HG03520 (cell line): Measurements from ENCODE around the gene NTN3.
"Not testable (repeated sequence)": the region's sequence is repeated elsewhere in the genome, so short reads cannot be mapped to it uniquely, and the experiment has no call there.

Source experiments
- ATAC-seq: cut with Tn5 transposase; IDR thresholded peaks from one replicate; pipeline ENCODE4 v1.9.1; 2021; ENCODE audit warnings: mild to moderate bottlenecking, moderate library complexity; ENCODE audit not compliant: unreplicated experiment

Gene NTN3

GRCh38 chr16:2476741-2477140 is 5.6 kb downstream of the NTN3 start:
- no peak for ATAC-seq

DNA sequence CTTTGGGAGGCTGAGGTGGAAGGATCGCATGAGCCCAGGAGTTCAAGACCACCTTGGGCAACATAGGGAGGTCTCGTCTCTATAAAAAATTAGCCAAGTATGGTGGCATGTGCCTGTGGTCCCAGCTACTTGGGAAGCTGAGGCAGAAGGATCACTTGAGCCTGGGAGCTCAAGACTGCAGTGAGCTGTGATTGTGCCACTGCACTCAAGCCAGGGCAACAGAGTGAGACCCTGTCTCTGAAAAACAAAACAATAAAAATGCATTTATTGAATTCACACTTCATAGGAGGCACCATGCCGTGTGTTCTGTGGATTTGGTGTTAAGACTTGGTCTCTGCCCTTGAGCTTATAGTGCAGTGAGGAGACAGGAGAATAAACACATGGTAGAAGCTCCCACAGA is 6.2 kb downstream of the NTN3 start:
- no peak for ATAC-seq

GRCh38 chr16:2478279-2478678 is 7.2 kb downstream of the NTN3 start:
- no peak for ATAC-seq

DNA sequence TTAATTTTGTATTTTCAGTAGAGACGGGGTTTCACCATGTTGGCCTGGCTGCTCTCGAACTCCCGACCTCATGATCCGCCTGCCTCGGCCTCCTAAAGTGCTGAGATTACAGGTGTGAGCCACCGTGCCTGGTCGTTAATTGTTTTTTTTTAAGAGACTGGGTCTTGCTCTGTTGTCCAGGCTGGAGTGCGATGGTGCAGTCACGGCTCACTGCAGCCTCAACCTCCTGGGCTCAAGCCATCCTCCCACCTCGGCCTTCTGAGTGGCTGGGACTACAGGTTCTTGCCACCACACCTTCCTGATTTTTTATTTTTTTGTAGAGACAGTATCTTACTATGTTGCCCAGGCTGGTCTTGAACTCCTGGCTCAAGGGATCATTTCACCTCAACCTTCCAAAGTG is 8.9 kb downstream of the NTN3 start:
- ATAC-seq = not testable (repeated sequence)

DNA sequence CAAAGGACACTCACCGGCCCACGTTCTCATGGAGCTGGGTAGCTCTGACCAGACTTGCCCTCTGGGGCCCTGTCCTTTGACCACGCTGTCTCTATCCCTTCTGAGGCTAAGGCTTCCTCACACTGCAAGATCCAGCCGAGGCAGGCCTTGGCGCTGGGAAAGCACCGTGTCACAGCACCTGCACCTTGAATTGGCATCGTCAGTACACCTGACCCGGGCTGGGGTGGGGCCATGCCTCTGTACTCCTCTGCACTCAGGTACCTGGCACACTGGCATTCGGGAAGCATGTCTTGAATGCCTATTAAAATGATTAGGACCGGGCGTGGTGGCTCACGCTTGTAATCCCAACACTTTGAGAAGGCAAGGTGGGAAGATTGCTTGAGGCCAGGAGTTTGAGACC is 9.9 kb downstream of the NTN3 start:
- ATAC-seq = no peak

- ATAC-seq = no peak
Observed at GRCh38 chr16:2481676-2482075, 10.6 kb downstream of the NTN3 start.

GRCh38 chr16:2482249-2482648 is 11.2 kb downstream of the NTN3 start:
- no peak for ATAC-seq

DNA sequence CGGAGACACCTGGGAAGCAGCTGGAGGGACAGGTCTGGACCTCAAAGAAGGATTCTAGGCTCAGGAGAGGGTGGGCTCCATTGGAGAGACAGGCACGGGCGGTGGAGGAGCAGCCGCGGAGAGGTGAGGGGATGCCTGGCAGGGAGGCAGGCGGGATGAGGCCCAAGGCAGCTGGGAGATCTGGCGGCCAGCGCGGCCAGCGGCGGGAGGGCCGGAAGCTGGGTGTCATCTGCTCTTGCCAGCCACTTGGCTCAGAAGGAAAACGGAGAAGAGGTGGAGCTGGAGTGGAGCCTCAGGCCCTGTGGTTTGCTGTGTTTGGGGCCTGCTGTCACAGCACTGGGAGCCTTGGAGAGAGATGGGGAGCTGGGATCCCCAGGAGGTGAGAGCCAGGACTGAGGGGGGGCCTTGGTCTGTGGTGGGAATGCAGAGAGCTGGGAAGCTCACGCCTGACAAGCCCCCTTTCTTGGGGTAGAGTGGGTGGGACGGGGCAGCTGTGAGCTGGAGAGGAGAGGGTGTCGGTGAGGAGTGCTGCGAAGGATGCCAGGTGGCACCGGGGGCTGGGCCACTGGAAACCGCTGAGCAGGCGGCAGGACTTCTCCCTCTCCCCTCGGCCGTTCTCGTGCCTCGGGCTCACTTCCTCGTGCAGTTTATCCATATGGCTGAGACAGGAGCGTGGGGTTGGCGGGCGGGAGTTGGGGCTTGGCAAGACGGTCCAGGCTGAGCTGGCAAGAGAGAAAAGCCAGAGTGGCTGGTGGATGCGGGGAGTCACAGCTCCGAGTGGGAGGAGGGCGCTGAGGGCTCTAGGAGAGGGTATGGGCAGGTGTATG is 11.8 kb downstream of the NTN3 start:
- no peak for ATAC-seq

GRCh38 chr16:2483939-2484897 is 13.1 kb downstream of the NTN3 start:
- ATAC-seq = no peak

DNA sequence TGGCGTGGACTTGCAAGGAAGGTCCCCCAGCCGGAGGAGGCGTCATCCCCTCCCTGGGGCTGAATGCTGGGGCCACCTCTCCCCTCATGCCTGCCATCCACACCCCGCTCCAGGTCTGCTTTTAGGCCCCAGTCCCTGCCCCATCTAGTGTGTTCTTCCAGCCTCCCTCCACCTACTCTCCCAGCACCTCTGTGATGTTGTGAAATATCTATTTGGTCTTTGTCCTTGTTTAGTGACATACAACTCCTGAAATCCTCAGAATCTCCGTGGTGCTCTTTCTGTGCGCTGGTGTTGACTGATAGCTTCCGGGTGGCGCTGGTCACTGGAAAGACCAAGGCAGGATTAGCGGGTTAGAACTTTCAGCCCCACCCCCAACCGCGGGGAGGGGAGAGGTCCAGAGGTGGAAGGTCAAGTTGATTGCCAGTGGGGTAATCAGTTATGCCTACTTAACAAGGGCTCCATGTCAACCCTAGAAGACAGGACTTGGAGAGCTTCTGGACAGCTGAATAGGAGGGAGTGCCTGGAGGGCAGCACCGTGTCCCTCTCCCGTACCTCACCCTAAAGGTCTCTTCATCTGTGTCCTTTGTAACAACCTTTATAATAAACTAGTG is 13.9 kb downstream of the NTN3 start:
- no peak for ATAC-seq

- no peak for ATAC-seq
Observed at GRCh38 chr16:2485811-2486507, 14.9 kb downstream of the NTN3 start.

DNA sequence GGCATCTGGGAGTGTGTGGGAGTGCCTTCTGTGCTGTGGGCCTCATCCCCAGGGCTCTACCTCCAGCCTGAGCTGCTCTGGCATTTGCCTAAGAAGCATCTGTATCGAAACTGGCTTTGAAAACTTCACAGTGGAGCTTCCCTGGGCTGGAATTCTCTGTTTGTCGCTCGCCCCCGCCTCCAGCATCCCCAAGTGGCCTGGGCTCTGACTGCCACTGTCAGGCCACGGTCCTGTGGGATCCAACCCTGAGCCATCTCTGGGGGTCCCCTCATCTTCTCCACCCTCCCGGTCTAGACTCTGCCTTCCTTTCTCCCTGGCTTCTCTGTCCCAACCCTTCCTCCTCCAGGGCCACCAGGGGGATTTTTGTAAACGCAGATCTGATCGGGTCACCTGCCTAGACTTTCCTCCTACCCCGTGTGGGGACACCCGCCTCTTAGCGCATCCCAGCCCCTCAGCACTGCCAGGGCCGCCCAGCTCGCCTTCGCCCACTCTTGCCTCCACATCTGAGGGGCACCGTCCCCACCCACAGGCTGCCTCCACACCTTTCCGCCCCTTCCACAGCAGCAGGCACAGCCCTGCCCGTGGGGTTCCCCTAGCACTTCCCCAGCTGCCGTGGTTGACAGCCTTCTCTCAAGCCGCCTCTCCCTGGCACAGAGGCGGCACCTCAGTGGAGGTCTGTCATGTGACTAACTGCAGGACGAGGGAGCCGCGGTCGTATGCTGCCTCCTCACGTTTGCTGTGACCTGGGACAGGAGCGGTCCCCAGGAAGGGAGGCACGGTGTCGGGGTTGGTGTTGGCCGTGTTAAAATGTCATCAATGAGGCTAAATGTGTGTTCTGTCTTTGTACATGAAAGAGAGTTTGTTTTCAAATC is 15.8 kb downstream of the NTN3 start:
- ATAC-seq = no peak

- ATAC-seq = no peak
Observed at GRCh38 chr16:2487517-2487842, 16.4 kb downstream of the NTN3 start.

DNA sequence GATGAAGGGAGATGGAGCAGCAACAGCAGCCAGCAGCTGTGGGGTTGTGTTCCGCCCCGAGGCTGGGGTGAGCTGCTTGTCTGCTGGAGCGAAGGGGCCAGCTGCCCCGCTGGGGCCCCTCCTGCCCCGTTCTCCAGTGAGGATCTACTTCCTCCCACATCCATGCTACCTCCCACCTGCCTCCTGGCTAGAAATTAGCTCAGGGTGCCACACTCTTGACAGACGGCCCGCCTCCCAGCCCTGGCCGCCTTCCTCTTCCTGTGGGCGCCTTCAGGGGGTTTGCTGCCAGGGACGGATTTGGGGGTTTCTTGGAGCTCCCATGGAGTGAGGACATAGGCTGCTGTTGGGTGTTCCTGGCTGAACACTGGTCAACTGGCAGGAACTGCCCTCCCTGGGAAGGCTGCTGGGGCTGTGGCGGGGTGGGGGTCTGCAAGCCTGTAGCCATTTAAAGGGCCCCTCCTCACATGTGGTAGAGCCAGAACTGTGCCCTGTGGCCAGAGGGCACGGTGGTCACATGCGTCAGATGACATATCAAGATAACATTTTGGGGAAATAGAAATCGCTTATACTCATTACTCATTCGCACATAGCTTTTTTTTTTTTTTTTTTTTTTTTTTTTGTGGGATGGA is 16.9 kb downstream of the NTN3 start:
- no peak for ATAC-seq

GRCh38 chr16:2489581-2489980 is 18.5 kb downstream of the NTN3 start:
- no peak for ATAC-seq

- no peak for ATAC-seq
Observed at GRCh38 chr16:2490190-2491105, 19.4 kb downstream of the NTN3 start.

DNA sequence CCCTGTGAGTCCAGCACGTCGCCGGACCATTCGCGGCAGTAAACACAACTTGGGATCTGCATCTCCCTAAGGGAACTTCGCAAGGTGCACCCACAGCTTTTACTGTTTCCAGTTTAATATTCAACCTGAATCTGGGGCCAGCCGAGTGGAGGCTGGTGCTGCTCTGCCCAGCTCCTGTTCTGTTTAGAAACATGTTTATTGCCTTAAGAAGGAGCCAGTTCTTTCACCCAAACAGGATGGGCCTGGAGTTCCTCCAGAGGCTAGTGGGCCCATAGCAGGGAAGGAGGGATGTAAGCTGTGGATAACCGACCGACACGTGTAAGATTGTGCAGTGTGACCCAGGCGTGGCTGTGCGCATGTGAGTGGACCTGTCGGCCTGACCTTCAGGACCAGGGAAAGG is 21.2 kb downstream of the NTN3 start:
- no peak for ATAC-seq

DNA sequence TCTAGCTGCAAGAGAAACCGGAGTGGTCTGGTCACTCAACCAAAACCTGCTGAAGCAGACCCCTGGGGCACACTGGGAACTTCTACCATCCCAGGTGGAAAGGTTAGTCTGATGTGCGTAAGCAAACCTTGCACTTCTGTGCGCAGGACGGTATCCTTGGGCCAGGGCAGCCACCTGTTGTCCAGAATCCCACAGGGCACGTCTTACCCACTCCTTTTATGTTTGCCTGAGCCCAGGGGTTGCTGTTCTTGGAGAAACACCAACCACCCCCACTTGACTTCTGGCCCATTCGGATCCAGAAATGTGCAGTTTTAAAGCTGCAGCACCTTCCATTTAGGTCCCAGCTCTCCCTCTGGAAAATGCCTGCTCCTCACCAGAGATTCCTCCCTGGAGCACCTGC is 22.5 kb downstream of the NTN3 start:
- no peak for ATAC-seq

GRCh38 chr16:2494616-2495015 is 23.5 kb downstream of the NTN3 start:
- ATAC-seq = no peak
